ENCODE results near the gene ELP2. TPM values are rescaled to one million over a fixed set of nuclear protein-coding genes. Genes with fewer than 3 reads are reported as not detected.

ELP2 gene
- total and polyA plus RNA-seq, 9 of the 15 experiments (the other 6 are each of a cell fraction or from before 2014, with no cell fraction given) = 76.8 to 192 (median 140) TPM

- peak; percentile 71; the same call in 1 of the 2 replicates for TF ChIP-seq NR2F6 (CRISPR knock-in tag; IDR thresholded peaks at IDR 0.05)
- peak; percentile 96 to 97 for TF ChIP-seq NRF1 (conservative IDR thresholded peaks at IDR 0.05 in 1 of 2, IDR thresholded peaks at IDR 0.05 in 1 of 2)
- TF ChIP-seq, protein P1, sequence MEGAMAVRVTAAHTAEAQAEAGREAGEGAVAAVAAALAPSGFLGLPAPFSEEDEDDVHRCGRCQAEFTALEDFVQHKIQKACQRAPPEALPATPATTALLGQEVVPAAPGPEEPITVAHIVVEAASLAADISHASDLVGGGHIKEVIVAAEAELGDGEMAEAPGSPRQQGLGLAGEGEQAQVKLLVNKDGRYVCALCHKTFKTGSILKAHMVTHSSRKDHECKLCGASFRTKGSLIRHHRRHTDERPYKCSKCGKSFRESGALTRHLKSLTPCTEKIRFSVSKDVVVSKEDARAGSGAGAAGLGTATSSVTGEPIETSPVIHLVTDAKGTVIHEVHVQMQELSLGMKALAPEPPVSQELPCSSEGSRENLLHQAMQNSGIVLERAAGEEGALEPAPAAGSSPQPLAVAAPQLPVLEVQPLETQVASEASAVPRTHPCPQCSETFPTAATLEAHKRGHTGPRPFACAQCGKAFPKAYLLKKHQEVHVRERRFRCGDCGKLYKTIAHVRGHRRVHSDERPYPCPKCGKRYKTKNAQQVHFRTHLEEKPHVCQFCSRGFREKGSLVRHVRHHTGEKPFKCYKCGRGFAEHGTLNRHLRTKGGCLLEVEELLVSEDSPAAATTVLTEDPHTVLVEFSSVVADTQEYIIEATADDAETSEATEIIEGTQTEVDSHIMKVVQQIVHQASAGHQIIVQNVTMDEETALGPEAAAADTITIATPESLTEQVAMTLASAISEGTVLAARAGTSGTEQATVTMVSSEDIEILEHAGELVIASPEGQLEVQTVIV (CRISPR knock-in tag; IDR thresholded peaks at IDR 0.05; ENCODE audit: borderline replicate concordance) = no peak
- peak; percentile 66 for TF ChIP-seq MBD2 (IDR thresholded peaks at IDR 0.05; ENCODE audit: borderline replicate concordance, low read depth)
- peak; percentile 91 for TF ChIP-seq CBX1 (IDR thresholded peaks at IDR 0.05; ENCODE audit: low read depth)
- TF ChIP-seq MAFK (IDR thresholded peaks at IDR 0.05; ENCODE audit: low read length) = 0 out of 2 replicates have a peak, but pooled peaks have one; percentile 11
- TF ChIP-seq SNRNP70 (optimal IDR thresholded peaks at IDR 0.05; ENCODE audit: low read depth, low read length) = no peak
- TF ChIP-seq ZNF699 (CRISPR knock-in tag; IDR thresholded peaks at IDR 0.05; ENCODE audit: insufficient replicate concordance) = no peak
- TF ChIP-seq DNMT1 (IDR thresholded peaks at IDR 0.05) = no peak
- TF ChIP-seq TBP (optimal IDR thresholded peaks at IDR 0.05; ENCODE audit: low read depth, low read length) = peak; percentile 89
- TF ChIP-seq, protein P2, sequence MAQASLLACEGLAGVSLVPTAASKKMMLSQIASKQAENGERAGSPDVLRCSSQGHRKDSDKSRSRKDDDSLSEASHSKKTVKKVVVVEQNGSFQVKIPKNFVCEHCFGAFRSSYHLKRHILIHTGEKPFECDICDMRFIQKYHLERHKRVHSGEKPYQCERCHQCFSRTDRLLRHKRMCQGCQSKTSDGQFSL (CRISPR knock-in tag; IDR thresholded peaks at IDR 0.05) = 0 out of 2 replicates have a peak, but pooled peaks have one; percentile 68
- TF ChIP-seq, protein P2 (tag; IDR thresholded peaks at IDR 0.05) = no peak
- 0 out of 2 replicates have a peak, but pooled peaks have one; percentile 38 for TF ChIP-seq ESRRA (IDR thresholded peaks at IDR 0.05; ENCODE audit: borderline replicate concordance, low read depth)
- TF ChIP-seq, protein P3, sequence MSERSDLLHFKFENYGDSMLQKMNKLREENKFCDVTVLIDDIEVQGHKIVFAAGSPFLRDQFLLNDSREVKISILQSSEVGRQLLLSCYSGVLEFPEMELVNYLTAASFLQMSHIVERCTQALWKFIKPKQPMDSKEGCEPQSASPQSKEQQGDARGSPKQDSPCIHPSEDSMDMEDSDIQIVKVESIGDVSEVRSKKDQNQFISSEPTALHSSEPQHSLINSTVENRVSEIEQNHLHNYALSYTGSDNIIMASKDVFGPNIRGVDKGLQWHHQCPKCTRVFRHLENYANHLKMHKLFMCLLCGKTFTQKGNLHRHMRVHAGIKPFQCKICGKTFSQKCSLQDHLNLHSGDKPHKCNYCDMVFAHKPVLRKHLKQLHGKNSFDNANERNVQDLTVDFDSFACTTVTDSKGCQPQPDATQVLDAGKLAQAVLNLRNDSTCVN (CRISPR knock-in tag; IDR thresholded peaks at IDR 0.05) = no peak
- TF ChIP-seq PML (IDR thresholded peaks at IDR 0.05; ENCODE audit: low read length) = peak; percentile 51; the same call in 1 of the 2 replicates
- no peak for TF ChIP-seq ARID2 (IDR thresholded peaks at IDR 0.05)
- TF ChIP-seq YY1 (IDR thresholded peaks at IDR 0.05; ENCODE audit: borderline replicate concordance in 1 of 3, control insufficient read depth in 1 of 3, extremely low read depth in 1 of 3, insufficient read depth in 3 of 3, insufficient read length in 1 of 3, insufficient replicate concordance in 2 of 3, low read depth in 1 of 3, low read length in 2 of 3) = peak; percentile 39 to 92 (median 82)
- 0 out of 4 replicates have a peak, but pooled peaks of 1 of the 2 experiments have one; percentile 14 for TF ChIP-seq NONO (IDR thresholded peaks at IDR 0.05; ENCODE audit: low read depth in 2 of 2, low read length in 1 of 2)
- TF ChIP-seq GMEB1 (CRISPR knock-in tag; IDR thresholded peaks at IDR 0.05) = peak; percentile 11; the same call in 1 of the 2 replicates
These were observed at the start of gene ELP2, which contains the start of gene SLC39A6 (continued) for GRCh38 chr18:36129300-36130038.

All from K562 (cell line).